Gastrocnemius medialis (tissue), 4 donors: ENCODE results near the gene KCNIP1. TPM values are rescaled to one million over a fixed set of nuclear protein-coding genes. Genes with fewer than 3 reads are reported as not detected.

Experiments used
- ATAC-seq, 2 donors: fragments of 150-250 bp; one replicate each; pipeline ENCODE4 v1.9.1; 2016
- DNase-seq, 2 donors: peaks; one replicate each; pipeline ENCODE4 v3.0.0-alpha.2; 2019
- H3K27ac ChIP-seq, 4 donors: fragments of 200-600 bp; sonication (generic); 1 replicate in 1 of 4; 2 replicates in 3 of 4; pipeline ENCODE4 v1.5.1; 2016 to 2018; ENCODE audit warnings: mild to moderate bottlenecking in 2 of 4, moderate library complexity in 1 of 4
- H3K27me3 ChIP-seq, 3 donors: fragments of 200-600 bp; sonication (generic) in 2 of 3; 1 replicate in 1 of 3; 2 replicates in 2 of 3; pipeline versions ENCODE4 v1.5.1 to v1.6.0; 2016 to 2019; ENCODE audit warnings: mild to moderate bottlenecking in 1 of 3, moderate library complexity in 1 of 3
- H3K36me3 ChIP-seq, 2 donors: fragments of 200-600 bp; sonication (generic) in 1 of 2; one replicate each; pipeline ENCODE4 v1.5.1; 2017 to 2018
- H3K4me1 ChIP-seq, 2 donors: fragments of 200-600 bp; sonication (generic) in 1 of 2; one replicate each; pipeline ENCODE4 v1.5.1; 2016 to 2017; ENCODE audit warnings: mild to moderate bottlenecking in 2 of 2
- H3K4me3 ChIP-seq, 4 donors: fragments of 200-600 bp; sonication (generic) in 3 of 4; 1 replicate in 1 of 4; 2 replicates in 3 of 4; pipeline ENCODE4 v1.5.1; 2016 to 2019; ENCODE audit warnings: mild to moderate bottlenecking in 2 of 4
- H3K9me3 ChIP-seq, 3 donors: fragments of 200-600 bp; sonication (generic) in 2 of 3; 1 replicate in 1 of 3; 2 replicates in 2 of 3; pipeline ENCODE4 v1.5.1; 2016 to 2019
- CTCF ChIP-seq, 5 experiments: fragments of 450-650 bp in 3 of 5; fragments of 200-600 bp in 2 of 5; sonication (generic) in 2 of 5; IDR thresholded peaks in 4 of 5; conservative IDR thresholded peaks in 1 of 5; 1 replicate in 4 of 5; 2 replicates in 1 of 5; pipeline ENCODE4 v1.5.1; 2016 to 2019; ENCODE audit warnings: antibody characterized with exemption in 5 of 5, mild to moderate bottlenecking in 3 of 5, moderate library complexity in 3 of 5
- POLR2A ChIP-seq, 2 donors: fragments of 450-650 bp; IDR thresholded peaks; one replicate each; pipeline ENCODE4 v1.6.1; 2017; ENCODE audit warnings: antibody characterized with exemption in 2 of 2, mild to moderate bottlenecking in 2 of 2, moderate library complexity in 2 of 2
- in situ Hi-C, 4 donors: fragments of 200-750 bp; cut with MboI; loops; one replicate each; pipeline versions ENCODE4 v1.15.0 to v1.8.0; 2017; ENCODE audit warnings: low sequenced_read_pairs in 4 of 4
- intact Hi-C: fragments of 100-400 bp; cut with DNase I; formaldehyde crosslinking; loops from one replicate; pipeline ENCODE4 v1.15.1; 2023; ENCODE audit warnings: low total_unique reads
- total RNA-seq, 4 donors: library from RNA; depleted of rRNA; stranded (reverse); fragments of >200 nt; gene quantifications; one replicate each; pipeline versions ENCODE4 v1.1.0 to v1.2.3, GENCODE V29; 2016

The KCNIP1 gene
- total RNA-seq, 4 donors from 2014 or later, result not detected

GRCh38 chr5:170629566-170630175 is 125.9 kb downstream of the KCNIP1 start:
- DNase-seq (no peak), ATAC-seq (no peak)
- Histone ChIP-seq H3K27ac (no peak overlapping the region), H3K9me3 (no peaks in the 10 kb centered on the region), H3K36me3 (no peaks in the 10 kb centered on the region), H3K27me3 (no peaks in the 10 kb centered on the region), H3K4me3 (no peak overlapping the region), H3K4me1 (peaks cover 4 to 8% of the 10 kb centered on the region in 2 donors)
- TF ChIP-seq POLR2A (IDR thresholded peaks at IDR 0.05), result no peak
- intact Hi-C loops (loop anchor here (10.0 kb wide), 1 partner anchor 405 kb away; no protein-coding TSS in a partner anchor), in situ Hi-C loops (loop anchor here in 3 of 4 donors (10.0 kb wide), 1 partner anchor 195 kb away; no protein-coding TSS in a partner anchor)

GRCh38 chr5:170630226-170630625 is 126.4 kb downstream of the KCNIP1 start:
- H3K27me3 ChIP-seq, result no peaks in the 10 kb centered on the region
- no peaks in the 10 kb centered on the region for H3K9me3 ChIP-seq
- in situ Hi-C loops (no loop called here), intact Hi-C loops (loop anchor here (10.0 kb wide), 1 partner anchor 405 kb away; no protein-coding TSS in a partner anchor)
- TF ChIP-seq CTCF (IDR thresholded peaks at IDR 0.05 in 4 of 5, conservative IDR thresholded peaks at IDR 0.05 in 1 of 5) (no peak), POLR2A (IDR thresholded peaks at IDR 0.05) (no peak)
- no peak overlapping the region for H3K27ac ChIP-seq
- H3K36me3 ChIP-seq, result no peaks in the 10 kb centered on the region
- no peak for DNase-seq
- H3K4me1 ChIP-seq, result peaks cover 4 to 8% of the 10 kb centered on the region in 2 donors
- no peak overlapping the region for H3K4me3 ChIP-seq
- ATAC-seq, result no peak

- H3K36me3 ChIP-seq, result no peaks in the 10 kb centered on the region
- H3K4me1 ChIP-seq, result peaks cover 4 to 8% of the 10 kb centered on the region in 2 donors
- no peak for DNase-seq
- no peaks in the 10 kb centered on the region for H3K27me3 ChIP-seq
- intact Hi-C loops, result loop anchor here (10.0 kb wide), 1 partner anchor 406 kb away; no protein-coding TSS in a partner anchor
- in situ Hi-C loops, result no loop called here
- no peak overlapping the region for H3K4me3 ChIP-seq
- no peaks in the 10 kb centered on the region for H3K9me3 ChIP-seq
- TF ChIP-seq POLR2A (IDR thresholded peaks at IDR 0.05) (no peak), CTCF (IDR thresholded peaks at IDR 0.05 in 4 of 5, conservative IDR thresholded peaks at IDR 0.05 in 1 of 5) (no peak)
- H3K27ac ChIP-seq, result no peak overlapping the region
- no peak for ATAC-seq
Observed at GRCh38 chr5:170630711-170631141, 126.9 kb downstream of the KCNIP1 start.

- in situ Hi-C loops, result no loop called here
- intact Hi-C loops, result loop anchor here (2.0 to 10.0 kb wide), 2 partner anchors 197 to 407 kb away; no protein-coding TSS in a partner anchor
- no peak for DNase-seq
- Histone ChIP-seq H3K9me3 (no peaks in the 10 kb centered on the region), H3K27me3 (no peaks in the 10 kb centered on the region), H3K4me1 (peaks cover 4 to 8% of the 10 kb centered on the region in 2 donors), H3K36me3 (no peaks in the 10 kb centered on the region), H3K4me3 (no peak overlapping the region), H3K27ac (no peak overlapping the region)
- ATAC-seq, result no peak
- no peak for TF ChIP-seq POLR2A (IDR thresholded peaks at IDR 0.05)
- no peak for TF ChIP-seq CTCF (IDR thresholded peaks at IDR 0.05 in 4 of 5, conservative IDR thresholded peaks at IDR 0.05 in 1 of 5)
Observed at GRCh38 chr5:170631466-170632195, 127.8 kb downstream of the KCNIP1 start.
